Activated CD4-positive, alpha-beta T cell treated with anti-CD3 and anti-CD28 coated beads, Interleukin-2, amount 50 U/mL, for 48 hours (primary cell): ENCODE results near the gene CACNA2D2.
A peak's percentile ranks its signal among the peaks of the same experiment; 100 is the strongest.

ENCODE experiments used
- DNase-seq, 2 experiments: peaks; one replicate each; pipeline ENCODE4 v3.0.0-alpha.2; 2020

Gene CACNA2D2

DNA sequence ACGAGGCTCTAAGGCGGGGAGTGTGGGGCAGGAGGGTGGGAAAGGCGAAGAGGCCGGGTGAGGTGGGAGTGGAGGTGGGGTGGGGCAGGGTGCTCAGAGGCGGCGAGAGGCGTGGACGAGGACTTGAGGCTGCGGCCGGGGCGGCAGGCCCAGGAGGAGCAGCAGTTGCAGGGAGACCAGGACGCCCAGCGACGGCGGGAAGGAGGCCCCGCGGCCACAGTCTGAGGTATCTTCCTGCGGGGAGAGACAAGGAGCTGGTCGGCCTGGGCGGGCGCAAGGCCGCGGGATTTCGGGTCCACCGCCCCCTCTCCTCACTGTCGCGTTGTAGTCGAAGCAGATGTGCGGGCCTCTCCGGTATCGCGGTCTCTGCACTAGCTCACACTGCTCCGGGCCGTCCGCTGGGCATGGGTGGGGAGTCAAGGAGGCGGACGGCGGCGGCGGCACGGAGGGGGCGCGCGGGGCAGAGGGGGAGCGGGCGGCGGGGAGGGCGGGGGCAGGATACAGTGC, 138.8 kb downstream of the CACNA2D2 start:
- DNase-seq, result no peak

GRCh38 chr3:50359760-50360110, 143.7 kb downstream of the CACNA2D2 start:
- DNase-seq, result no peak

- peak; percentile 93 to 95 for DNase-seq
These were observed 144.3 kb downstream of the CACNA2D2 start, which contains the start of gene TMEM115 for GRCh38 chr3:50358911-50359759. Gene TMEM115 (minus strand): TSS chr3:50359521. CDS start chr3:50359063, 458 bp downstream.

- no peak for DNase-seq
These were observed 145.0 kb downstream of the CACNA2D2 start for GRCh38 chr3:50358355-50358910.

DNA sequence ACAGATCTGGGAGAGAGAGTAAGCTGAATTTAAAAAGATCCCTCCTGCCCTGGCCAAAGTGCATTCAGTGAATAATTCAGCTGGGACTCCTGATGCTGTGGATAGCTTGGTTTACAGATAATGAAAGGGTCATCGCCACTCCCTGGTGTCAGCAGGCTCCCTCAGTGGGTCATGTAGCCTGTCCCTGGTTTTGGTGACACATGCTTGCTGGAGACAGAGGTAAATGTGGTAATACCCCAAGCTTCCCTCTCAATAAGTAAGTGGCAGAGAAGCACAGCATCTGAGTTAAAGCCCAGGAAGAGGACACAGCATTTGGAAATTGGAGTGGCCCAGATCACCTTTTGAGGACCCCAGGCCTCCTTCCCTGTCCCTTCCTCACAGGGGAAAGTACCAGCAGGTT, 146.0 kb downstream of the CACNA2D2 start:
- DNase-seq, result no peak

DNA sequence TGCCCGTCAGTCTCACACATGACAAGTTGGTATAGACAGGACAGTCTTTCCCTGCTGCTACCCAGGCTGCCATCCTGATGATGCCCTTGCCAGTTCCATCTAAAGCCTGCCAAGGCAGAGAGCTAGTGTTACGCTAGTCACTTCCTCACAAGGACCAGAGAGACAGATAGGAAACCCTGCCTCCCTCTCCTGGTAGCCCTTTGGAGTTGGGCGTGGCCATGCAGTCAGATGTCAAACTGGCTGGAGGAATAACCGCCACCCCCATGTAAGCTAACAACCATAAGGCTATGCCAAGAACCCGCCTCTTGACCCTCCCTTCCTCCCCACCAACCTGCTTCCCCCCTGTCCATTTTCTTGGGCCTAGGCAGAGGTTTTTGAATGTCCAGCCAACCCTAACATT, 146.9 kb downstream of the CACNA2D2 start:
- DNase-seq, result no peak

DNA sequence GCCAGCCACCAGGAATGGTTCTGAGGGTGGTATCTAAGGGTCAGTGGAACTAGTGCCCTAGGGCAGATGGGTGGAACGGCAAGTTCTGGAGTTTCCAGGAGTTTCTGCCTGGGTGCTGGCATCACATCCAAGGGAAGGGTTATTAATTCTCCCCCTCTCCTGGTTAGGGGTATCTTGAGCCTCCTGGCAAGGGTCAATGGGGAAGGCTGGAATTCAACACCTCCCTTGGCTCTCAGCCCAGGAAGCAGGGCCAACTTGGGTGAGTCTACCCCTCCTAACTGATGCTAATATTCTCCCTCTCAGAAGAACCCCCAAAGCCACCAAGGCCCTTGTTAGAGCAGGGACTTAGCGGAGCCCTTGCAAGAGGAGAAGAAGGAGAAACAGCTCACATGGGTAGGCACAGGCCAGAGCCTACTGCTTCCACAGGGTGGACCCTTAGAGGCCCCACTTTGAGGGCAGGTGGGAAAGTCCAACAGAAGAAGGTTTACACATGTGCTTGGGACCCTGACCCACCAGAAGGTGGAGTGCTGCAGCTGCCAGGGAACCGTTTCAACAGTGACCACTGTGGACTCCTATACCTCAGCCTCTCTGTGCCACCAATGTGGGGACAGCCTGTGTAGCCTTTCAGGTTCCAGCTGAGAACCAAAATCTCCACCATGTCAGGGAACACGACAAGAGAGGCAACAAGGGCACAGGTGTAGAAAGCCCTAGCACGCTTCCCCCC, 147.4 kb downstream of the CACNA2D2 start:
- DNase-seq, result no peak

DNA sequence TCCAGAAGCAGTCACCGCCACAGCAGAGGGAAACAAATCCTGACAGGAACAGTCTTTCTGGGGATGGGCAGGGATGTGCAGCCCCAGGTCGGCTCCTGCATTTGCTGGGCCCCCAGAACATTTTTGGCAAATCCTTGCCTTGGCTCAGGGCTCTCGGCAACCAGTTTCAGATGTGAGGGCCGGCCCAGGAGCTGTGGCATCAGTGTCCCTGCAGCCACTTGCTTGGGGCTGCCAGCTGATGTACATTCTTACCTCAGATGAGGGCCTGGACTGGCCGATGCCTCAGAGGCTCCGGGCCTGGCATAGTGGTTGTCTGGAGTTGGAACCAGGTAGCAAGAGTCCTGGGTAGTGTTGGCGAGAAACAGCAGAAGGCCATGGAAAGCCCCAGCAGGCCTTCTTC, 148.6 kb downstream of the CACNA2D2 start:
- no peak for DNase-seq

GRCh38 chr3:50354186-50354764, 149.2 kb downstream of the CACNA2D2 start:
- DNase-seq, result no peak

DNA sequence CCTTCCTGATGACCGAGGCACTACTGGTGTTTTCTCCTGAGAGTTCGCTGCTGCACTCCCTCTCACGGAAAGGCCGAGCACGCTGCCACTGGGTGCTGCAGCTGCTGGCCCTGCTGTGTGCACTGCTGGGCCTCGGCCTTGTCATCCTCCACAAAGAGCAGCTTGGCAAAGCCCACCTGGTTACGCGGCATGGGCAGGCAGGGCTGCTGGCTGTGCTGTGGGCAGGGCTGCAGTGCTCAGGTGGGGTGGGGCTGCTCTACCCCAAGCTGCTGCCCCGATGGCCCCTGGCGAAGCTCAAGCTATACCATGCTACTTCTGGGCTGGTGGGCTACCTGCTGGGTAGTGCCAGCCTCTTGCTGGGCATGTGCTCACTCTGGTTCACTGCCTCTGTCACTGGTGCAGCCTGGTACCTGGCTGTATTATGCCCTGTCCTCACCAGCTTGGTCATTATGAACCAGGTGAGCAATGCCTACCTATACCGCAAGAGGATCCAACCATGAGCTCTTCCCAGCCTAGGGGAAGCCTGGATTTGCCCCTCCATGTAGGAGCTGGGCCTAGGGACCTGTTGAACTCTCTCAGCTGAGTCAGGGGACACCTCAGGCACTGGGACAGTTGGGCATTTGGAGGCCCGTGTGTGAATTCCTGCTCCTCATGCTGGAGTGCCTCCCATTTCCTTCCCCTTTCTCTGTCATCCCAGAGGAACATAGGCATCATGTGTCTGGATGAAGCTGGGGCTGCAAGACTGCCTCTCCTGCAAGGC, 150.0 kb downstream of the CACNA2D2 start:
- no peak for DNase-seq

- DNase-seq, result no peak
These were observed 150.7 kb downstream of the CACNA2D2 start for GRCh38 chr3:50352781-50353180.

- no peak for DNase-seq
These were observed 152.1 kb downstream of the CACNA2D2 start for GRCh38 chr3:50351323-50351697.

- DNase-seq, result peak; percentile 100
These were observed 152.7 kb downstream of the CACNA2D2 start, which contains the start of the genes CYB561D2 and NPRL2 for GRCh38 chr3:50350527-50351322. Gene CYB561D2 (plus strand): TSS chr3:50350862. CDS start chr3:50351434, 572 bp downstream. Gene NPRL2 (minus strand): TSS chr3:50350775. CDS start chr3:50350652, 123 bp downstream.

- no peak for DNase-seq
These were observed 153.3 kb downstream of the CACNA2D2 start for GRCh38 chr3:50350213-50350526.

DNA sequence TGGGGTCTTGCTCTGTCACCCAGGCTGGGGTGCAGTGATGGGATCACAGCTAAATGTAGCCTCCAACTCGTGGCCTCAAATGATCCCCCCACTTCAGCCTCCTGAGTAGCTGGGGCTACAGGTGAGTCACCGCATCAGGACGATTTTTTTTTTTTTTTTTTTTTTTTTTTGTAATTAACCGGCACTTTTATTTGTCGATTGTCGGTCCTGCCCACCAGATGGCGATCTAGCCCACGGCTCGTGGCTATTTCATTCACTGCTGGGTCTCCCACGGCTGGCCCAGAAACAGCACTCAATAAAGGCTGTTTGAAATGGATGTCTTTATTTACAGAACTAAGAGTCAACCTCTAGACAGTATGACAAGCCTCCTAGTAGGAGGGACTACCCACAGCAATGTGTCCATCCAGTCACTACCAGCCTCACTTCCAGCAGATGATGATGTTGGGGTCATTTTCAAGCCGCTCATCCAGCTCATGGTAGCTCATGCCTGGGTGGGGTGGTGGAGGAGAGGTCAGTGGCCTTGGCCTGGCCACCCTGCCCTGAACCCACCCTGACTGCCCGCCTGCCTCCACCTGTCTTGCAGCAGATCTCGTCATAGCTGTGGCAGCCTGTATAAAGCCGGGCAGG, 156.1 kb downstream of the CACNA2D2 start:
- DNase-seq, result peak; percentile 71 to 79

DNA sequence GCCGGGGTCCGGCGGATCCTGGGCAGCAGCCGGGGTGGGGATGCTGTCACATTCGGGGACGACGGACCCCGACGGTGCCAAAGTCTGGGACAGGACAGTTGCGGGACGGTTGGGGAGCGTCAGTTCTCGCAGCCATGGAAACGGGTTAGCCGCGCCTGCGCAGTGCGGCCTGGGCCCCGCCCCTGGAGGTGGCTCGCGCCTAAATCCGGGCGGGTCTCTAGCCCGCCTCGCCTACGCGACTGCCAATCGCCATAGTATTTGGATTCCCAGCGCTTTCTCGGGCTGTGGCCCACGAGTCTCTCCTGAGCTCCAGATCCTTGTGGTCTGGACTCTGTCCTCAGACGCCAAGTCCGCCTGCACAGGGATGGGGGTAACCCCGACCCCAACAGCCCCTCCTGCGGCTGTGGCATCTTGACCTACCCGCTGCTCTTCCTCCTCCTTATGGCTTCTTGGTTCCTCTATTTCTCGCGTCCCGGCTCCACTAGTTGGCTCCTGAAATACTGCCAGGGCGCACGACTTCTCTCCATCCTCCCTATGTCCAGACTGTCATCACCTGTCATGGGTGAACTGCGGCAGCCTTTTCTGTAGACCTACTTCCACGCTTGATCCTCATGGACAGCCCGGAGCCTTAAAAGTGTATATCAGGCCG, 157.7 kb downstream of the CACNA2D2 start, which contains the start of gene ZMYND10:
Gene ZMYND10, minus strand, starts transcription at position 147 of the 649 bp plus-strand sequence. CDS start 153 bp downstream, outside the sequence.
- peak; percentile 79 to 85 for DNase-seq

DNA sequence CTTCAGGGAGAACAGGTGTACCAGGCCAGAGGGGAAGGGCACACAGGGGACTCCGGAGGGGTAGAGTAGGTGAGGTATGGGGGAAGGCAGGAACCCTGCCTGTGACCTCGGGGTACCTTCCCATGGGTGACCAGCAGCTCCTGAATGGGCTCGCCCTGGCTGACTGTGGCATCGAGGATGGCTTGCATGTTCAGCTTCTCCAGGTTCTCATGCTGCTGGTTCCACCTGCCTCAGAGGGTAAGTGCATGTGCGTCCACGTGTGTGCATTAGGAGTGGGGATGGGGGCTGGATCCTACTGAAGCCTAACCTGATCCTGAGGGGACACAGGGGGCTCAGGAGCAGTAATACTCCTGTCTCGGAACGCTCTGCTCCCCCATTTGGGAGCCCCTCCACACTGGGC, 158.4 kb downstream of the CACNA2D2 start:
- DNase-seq, result no peak

DNA sequence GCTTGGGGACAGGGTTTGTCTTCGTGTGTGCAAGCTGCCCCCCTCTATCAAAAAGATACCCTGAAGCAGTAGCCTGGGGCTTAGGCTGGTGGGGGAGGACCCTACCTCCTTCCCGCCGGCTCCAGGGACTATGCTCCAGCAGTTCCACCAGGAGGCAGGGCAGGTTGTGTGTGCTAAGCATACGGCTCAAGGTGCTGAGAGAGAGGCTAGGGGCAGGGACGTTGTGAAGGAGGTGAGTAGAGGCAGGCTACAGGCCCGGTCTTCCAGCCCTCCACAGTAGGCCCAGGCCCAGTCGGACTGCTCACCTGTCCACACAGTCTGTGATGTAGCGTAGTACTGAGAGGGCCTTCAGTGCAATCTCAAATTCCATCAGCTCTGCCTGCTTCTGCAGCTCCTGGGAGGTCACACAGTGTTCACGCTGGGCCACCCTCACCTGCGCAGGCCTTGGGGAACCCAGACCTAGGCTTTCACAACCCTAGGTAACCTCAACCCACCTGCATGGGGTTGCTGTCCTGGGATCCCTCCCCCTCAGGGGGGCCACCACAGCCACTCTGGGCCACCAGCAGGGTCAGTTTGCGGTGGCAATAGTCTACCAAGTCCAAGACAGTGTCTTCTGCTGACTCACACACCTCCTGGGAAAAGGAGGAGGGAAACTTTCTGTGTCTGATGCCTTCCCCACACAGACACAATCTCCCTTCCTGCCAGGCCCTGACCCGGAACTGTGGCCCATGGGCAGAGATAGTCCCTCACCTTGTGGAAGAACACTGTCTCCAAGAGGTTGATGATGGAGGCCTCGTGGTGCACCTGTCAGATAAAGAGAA, 160.4 kb downstream of the CACNA2D2 start:
- DNase-seq, result no peak

GRCh38 chr3:50341996-50342650, 161.3 kb downstream of the CACNA2D2 start:
- no peak for DNase-seq
